ENCODE data around the gene PCDHGA7. TPM values are rescaled to one million over a fixed set of nuclear protein-coding genes. Genes with fewer than 3 reads are reported as not detected.
A peak's percentile ranks its signal among the peaks of the same experiment; 100 is the strongest.
"Not testable (repeated sequence)": the region's sequence is repeated elsewhere in the genome, so short reads cannot be mapped to it uniquely, and the experiment has no call there.

Gene PCDHGA7
- polyA plus RNA-seq, 4 donors, result 0.30 to 0.32 TPM; not detected in 2

DNA sequence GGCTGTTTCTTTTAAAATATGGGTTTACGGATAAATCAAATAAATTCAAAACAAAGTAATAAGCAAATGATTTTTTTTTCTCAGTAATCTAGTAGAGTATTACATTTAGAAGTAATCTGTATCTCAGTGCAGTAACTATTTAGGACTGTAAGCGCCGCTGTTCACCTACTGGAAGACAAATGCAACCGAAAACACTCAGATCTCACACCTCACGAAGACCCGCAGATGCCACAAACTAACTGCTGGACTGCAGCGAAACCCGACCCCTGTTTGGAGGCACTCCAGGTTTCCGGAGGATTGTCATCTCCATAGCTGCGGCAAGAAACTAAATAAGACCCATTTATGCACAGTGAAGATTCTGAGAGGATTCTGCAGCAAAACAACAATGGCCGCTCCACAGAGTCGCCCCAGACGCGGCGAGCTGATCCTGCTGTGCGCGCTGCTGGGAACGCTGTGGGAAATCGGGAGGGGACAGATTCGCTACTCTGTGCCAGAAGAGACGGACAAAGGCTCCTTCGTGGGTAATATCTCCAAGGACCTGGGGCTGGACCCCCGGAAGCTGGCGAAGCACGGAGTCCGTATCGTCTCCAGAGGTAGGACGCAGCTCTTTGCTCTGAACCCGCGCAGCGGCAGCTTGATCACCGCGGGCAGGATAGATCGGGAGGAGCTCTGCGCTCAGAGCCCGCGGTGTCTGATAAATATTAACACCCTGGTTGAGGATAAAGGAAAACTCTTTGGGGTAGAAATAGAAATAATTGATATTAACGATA, 10.1 kb downstream of the PCDHGA7 start, which contains the start of gene PCDHGA8:
Gene PCDHGA8 (plus strand): TSS at position 205 of the 770 bp plus-strand sequence. CDS start 181 bp downstream, at position 386.
- Histone ChIP-seq H3K27ac (ENCODE audit: low read depth in 1 of 3, low read length in 2 of 3) (no peak within 1 kb of the TSS), H3K36me3 (ENCODE audit: control insufficient read depth in 3 of 3, insufficient read depth in 2 of 3, low read depth in 1 of 3, low read length in 3 of 3) (no peaks in the 10 kb centered on the region), H3K9me3 (ENCODE audit: control insufficient read depth in 2 of 2, insufficient read depth in 1 of 2, low read depth in 1 of 2, low read length in 1 of 2) (peaks cover 8 to 51% of the 10 kb centered on the region in 2 donors), H3K27me3 (ENCODE audit: control insufficient read depth in 3 of 3, insufficient read depth in 3 of 3, low read length in 3 of 3) (peaks cover 0 to 31% (median 23%) of the 10 kb centered on the region in 3 donors), H3K4me3 (ENCODE audit: low read depth in 1 of 3, low read length in 3 of 3) (no peak within 1 kb of the TSS), H3K4me1 (ENCODE audit: control insufficient read depth in 3 of 3, insufficient read depth in 2 of 3, low read depth in 1 of 3, low read length in 2 of 3) (no peaks in the 10 kb centered on the region)
- DNase-seq, result no peak
- 31 to 47% (median 46%) methylated on average over 38 of the region's 38 CpGs for WGBS, 3 donors
- no peak for FAIRE-seq

DNA sequence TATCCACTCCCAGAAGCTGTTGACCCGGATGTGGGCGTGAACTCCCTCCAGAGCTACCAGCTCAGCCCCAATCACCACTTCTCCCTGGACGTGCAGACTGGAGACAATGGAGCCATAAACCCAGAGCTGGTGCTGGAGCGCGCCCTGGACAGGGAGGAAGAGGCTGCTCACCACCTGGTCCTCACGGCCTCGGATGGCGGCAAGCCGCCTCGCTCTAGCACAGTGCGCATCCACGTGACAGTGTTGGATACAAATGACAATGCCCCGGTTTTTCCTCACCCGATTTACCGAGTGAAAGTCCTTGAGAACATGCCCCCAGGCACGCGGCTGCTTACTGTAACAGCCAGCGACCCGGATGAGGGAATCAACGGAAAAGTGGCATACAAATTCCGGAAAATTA, 10.7 kb downstream of the PCDHGA7 start:
- Histone ChIP-seq H3K4me1 (ENCODE audit: control insufficient read depth in 3 of 3, insufficient read depth in 2 of 3, low read depth in 1 of 3, low read length in 2 of 3) (no peaks in the 10 kb centered on the region), H3K4me3 (ENCODE audit: low read depth in 1 of 3, low read length in 3 of 3) (no peak overlapping the region), H3K27me3 (ENCODE audit: control insufficient read depth in 3 of 3, insufficient read depth in 3 of 3, low read length in 3 of 3) (peaks cover 0 to 29% (median 22%) of the 10 kb centered on the region in 3 donors), H3K36me3 (ENCODE audit: control insufficient read depth in 3 of 3, insufficient read depth in 2 of 3, low read depth in 1 of 3, low read length in 3 of 3) (no peaks in the 10 kb centered on the region), H3K27ac (ENCODE audit: low read depth in 1 of 3, low read length in 2 of 3) (no peak overlapping the region), H3K9me3 (ENCODE audit: control insufficient read depth in 2 of 2, insufficient read depth in 1 of 2, low read depth in 1 of 2, low read length in 1 of 2) (peaks cover 8 to 52% of the 10 kb centered on the region in 2 donors)
- FAIRE-seq (no peak), DNase-seq (no peak)
- 40 to 52% (median 50%) methylated on average over 21 of the region's 21 CpGs for WGBS, 3 donors

DNA sequence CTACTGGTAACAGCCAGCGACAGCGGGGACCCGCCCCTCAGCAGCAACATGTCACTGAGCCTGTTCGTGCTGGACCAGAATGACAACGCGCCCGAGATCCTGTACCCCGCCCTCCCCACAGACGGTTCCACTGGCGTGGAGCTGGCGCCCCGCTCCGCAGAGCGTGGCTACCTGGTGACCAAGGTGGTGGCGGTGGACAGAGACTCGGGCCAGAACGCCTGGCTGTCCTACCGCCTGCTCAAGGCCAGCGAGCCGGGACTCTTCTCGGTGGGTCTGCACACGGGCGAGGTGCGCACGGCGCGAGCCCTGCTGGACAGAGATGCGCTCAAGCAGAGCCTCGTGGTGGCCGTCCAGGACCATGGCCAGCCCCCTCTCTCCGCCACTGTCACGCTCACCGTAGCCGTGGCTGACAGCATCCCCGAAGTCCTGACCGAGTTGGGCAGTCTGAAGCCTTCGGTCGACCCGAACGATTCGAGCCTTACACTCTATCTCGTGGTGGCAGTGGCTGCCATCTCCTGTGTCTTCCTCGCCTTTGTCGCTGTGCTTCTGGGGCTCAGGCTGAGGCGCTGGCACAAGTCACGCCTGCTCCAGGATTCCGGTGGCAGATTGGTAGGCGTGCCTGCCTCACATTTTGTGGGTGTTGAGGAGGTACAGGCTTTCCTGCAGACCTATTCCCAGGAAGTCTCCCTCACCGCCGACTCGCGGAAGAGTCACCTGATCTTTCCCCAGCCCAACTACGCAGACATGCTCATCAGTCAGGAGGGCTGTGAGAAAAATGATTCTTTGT, 12.1 kb downstream of the PCDHGA7 start:
- not testable (repeated sequence) for H3K4me1 ChIP-seq (ENCODE audit: control insufficient read depth in 3 of 3, insufficient read depth in 2 of 3, low read depth in 1 of 3, low read length in 2 of 3); DNase-seq; H3K36me3 ChIP-seq (ENCODE audit: control insufficient read depth in 3 of 3, insufficient read depth in 2 of 3, low read depth in 1 of 3, low read length in 3 of 3); H3K27ac ChIP-seq (ENCODE audit: low read depth in 1 of 3, low read length in 2 of 3); FAIRE-seq; H3K4me3 ChIP-seq (ENCODE audit: low read depth in 1 of 3, low read length in 3 of 3)
- WGBS, 3 donors, result 45 to 56% (median 47%) methylated on average over 33 to 46 of the region's 53 CpGs
- H3K9me3 ChIP-seq (ENCODE audit: control insufficient read depth in 2 of 2, insufficient read depth in 1 of 2, low read depth in 1 of 2, low read length in 1 of 2), result peaks cover 5 to 51% of the 10 kb centered on the region in 2 donors
- H3K27me3 ChIP-seq (ENCODE audit: control insufficient read depth in 3 of 3, insufficient read depth in 3 of 3, low read length in 3 of 3), result peaks cover 0 to 33% (median 27%) of the 10 kb centered on the region in 3 donors

- H3K4me1 ChIP-seq (ENCODE audit: control insufficient read depth in 3 of 3, insufficient read depth in 2 of 3, low read depth in 1 of 3, low read length in 2 of 3); H3K36me3 ChIP-seq (ENCODE audit: control insufficient read depth in 3 of 3, insufficient read depth in 2 of 3, low read depth in 1 of 3, low read length in 3 of 3); H3K27ac ChIP-seq (ENCODE audit: low read depth in 1 of 3, low read length in 2 of 3); FAIRE-seq: not testable (repeated sequence)
- WGBS, 3 donors, result 7 to 19% (median 17%) methylated on average over 23 to 25 of the region's 43 CpGs
- DNase-seq, result peak; percentile 35 to 37
- Histone ChIP-seq H3K4me3 (ENCODE audit: low read depth in 1 of 3, low read length in 3 of 3) (peak within 1 kb of the TSS in 2 of 3 donors; percentile 22 to 26), H3K9me3 (ENCODE audit: control insufficient read depth in 2 of 2, insufficient read depth in 1 of 2, low read depth in 1 of 2, low read length in 1 of 2) (peaks cover 0 to 51% of the 10 kb centered on the region in 2 donors), H3K27me3 (ENCODE audit: control insufficient read depth in 3 of 3, insufficient read depth in 3 of 3, low read length in 3 of 3) (peaks cover 0 to 35% (median 23%) of the 10 kb centered on the region in 3 donors)
Observed at GRCh38 chr5:141397756-141398551, 15.4 kb downstream of the PCDHGA7 start, which contains the start of gene PCDHGB5. Gene PCDHGB5, plus strand, starts transcription at chr5:141397947. Its CDS starts 181 bp downstream, at chr5:141398128.

DNA sequence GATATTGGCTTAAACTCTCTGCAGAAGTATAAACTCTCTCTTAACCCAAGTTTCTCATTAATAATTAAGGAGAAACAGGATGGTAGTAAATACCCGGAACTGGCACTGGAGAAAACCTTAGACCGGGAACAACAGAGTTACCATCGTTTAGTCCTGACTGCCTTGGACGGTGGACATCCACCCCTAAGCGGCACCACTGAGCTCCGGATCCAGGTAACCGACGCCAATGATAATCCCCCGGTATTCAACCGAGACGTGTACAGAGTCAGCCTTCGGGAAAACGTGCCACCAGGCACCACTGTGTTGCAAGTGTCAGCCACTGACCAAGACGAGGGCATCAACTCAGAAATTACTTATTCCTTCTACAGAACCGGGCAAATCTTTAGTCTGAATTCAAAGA, 16.1 kb downstream of the PCDHGA7 start:
- 30 to 39% (median 31%) methylated on average over 15 of the region's 15 CpGs for WGBS, 3 donors
- Histone ChIP-seq H3K9me3 (ENCODE audit: control insufficient read depth in 2 of 2, insufficient read depth in 1 of 2, low read depth in 1 of 2, low read length in 1 of 2) (peaks cover 0 to 51% of the 10 kb centered on the region in 2 donors), H3K4me3 (ENCODE audit: low read depth in 1 of 3, low read length in 3 of 3) (no peak overlapping the region), H3K27ac (ENCODE audit: low read depth in 1 of 3, low read length in 2 of 3) (no peak overlapping the region), H3K4me1 (ENCODE audit: control insufficient read depth in 3 of 3, insufficient read depth in 2 of 3, low read depth in 1 of 3, low read length in 2 of 3) (no peaks in the 10 kb centered on the region), H3K36me3 (ENCODE audit: control insufficient read depth in 3 of 3, insufficient read depth in 2 of 3, low read depth in 1 of 3, low read length in 3 of 3) (no peaks in the 10 kb centered on the region), H3K27me3 (ENCODE audit: control insufficient read depth in 3 of 3, insufficient read depth in 3 of 3, low read length in 3 of 3) (peaks cover 0 to 38% (median 25%) of the 10 kb centered on the region in 3 donors)
- DNase-seq, result no peak
- no peak for FAIRE-seq

- Histone ChIP-seq H3K27me3 (ENCODE audit: control insufficient read depth in 3 of 3, insufficient read depth in 3 of 3, low read length in 3 of 3) (peaks cover 0 to 43% (median 25%) of the 10 kb centered on the region in 3 donors), H3K4me1 (ENCODE audit: control insufficient read depth in 3 of 3, insufficient read depth in 2 of 3, low read depth in 1 of 3, low read length in 2 of 3) (no peaks in the 10 kb centered on the region), H3K36me3 (ENCODE audit: control insufficient read depth in 3 of 3, insufficient read depth in 2 of 3, low read depth in 1 of 3, low read length in 3 of 3) (no peaks in the 10 kb centered on the region), H3K4me3 (ENCODE audit: low read depth in 1 of 3, low read length in 3 of 3) (no peak overlapping the region), H3K27ac (ENCODE audit: low read depth in 1 of 3, low read length in 2 of 3) (no peak overlapping the region), H3K9me3 (ENCODE audit: control insufficient read depth in 2 of 2, insufficient read depth in 1 of 2, low read depth in 1 of 2, low read length in 1 of 2) (peaks cover 0 to 53% of the 10 kb centered on the region in 2 donors)
- FAIRE-seq (no peak), DNase-seq (no peak)
- WGBS, 3 donors, result 30 to 58% (median 54%) methylated on average over 59 to 61 of the region's 61 CpGs
Observed at GRCh38 chr5:141399555-141400258, 17.2 kb downstream of the PCDHGA7 start.

- FAIRE-seq (no peak), DNase-seq (peak; percentile 21 to 39)
- peaks cover 0 to 60% of the 10 kb centered on the region in 2 donors for H3K9me3 ChIP-seq (ENCODE audit: control insufficient read depth in 2 of 2, insufficient read depth in 1 of 2, low read depth in 1 of 2, low read length in 1 of 2)
- no peaks in the 10 kb centered on the region for H3K4me1 ChIP-seq (ENCODE audit: control insufficient read depth in 3 of 3, insufficient read depth in 2 of 3, low read depth in 1 of 3, low read length in 2 of 3)
- 15 to 29% (median 29%) methylated on average over 27 of the region's 27 CpGs for WGBS, 3 donors
- no peaks in the 10 kb centered on the region for H3K36me3 ChIP-seq (ENCODE audit: control insufficient read depth in 3 of 3, insufficient read depth in 2 of 3, low read depth in 1 of 3, low read length in 3 of 3)
- H3K4me3 ChIP-seq (ENCODE audit: low read depth in 1 of 3, low read length in 3 of 3), result no peak within 1 kb of the TSS
- H3K27ac ChIP-seq (ENCODE audit: low read depth in 1 of 3, low read length in 2 of 3), result no peak within 1 kb of the TSS
- H3K27me3 ChIP-seq (ENCODE audit: control insufficient read depth in 3 of 3, insufficient read depth in 3 of 3, low read length in 3 of 3), result peaks cover 0 to 51% (median 29%) of the 10 kb centered on the region in 3 donors
Observed at GRCh38 chr5:141402553-141403243, 20.2 kb downstream of the PCDHGA7 start, which contains the start of gene PCDHGA9. Gene PCDHGA9, plus strand, starts transcription at chr5:141402778. Its CDS starts 175 bp downstream, at chr5:141402953.

All from small intestine (tissue), 7 donors.